Small intestine (tissue), 7 donors: ENCODE results near the gene ADAMTS5. TPM values are rescaled to one million over a fixed set of nuclear protein-coding genes. Genes with fewer than 3 reads are reported as not detected.

Source experiments
- DNase-seq, 2 donors: peaks; one replicate each; pipeline versions ENCODE4 v3.0.0 to v3.0.0-alpha.2; 2013
- FAIRE-seq: peaks from 2 replicates; lab custom pipeline; 2012; peaks lifted over from hg19 to GRCh38; lab: Jason Lieb, UNC
- H3K27ac ChIP-seq, 3 donors: one replicate each; pipeline ENCODE4 v1.5.1; 2013; ENCODE audit warnings: low read length in 2 of 3, mild to moderate bottlenecking in 2 of 3, control low read depth in 1 of 3, inconsistent platforms in 1 of 3, low read depth in 1 of 3, moderate library complexity in 1 of 3
- H3K27me3 ChIP-seq, 3 donors: one replicate each; pipeline ENCODE4 v1.6.1; 2013; ENCODE audit warnings: low read length in 3 of 3, inconsistent platforms in 1 of 3; ENCODE audit not compliant: control insufficient read depth in 3 of 3, insufficient read depth in 3 of 3
- H3K36me3 ChIP-seq, 3 donors: one replicate each; pipeline ENCODE4 v1.6.1; 2013; ENCODE audit warnings: low read length in 3 of 3, inconsistent platforms in 1 of 3, low read depth in 1 of 3, mild to moderate bottlenecking in 1 of 3, moderate library complexity in 1 of 3; ENCODE audit not compliant: control insufficient read depth in 3 of 3, insufficient read depth in 2 of 3
- H3K4me1 ChIP-seq, 3 donors: one replicate each; pipeline ENCODE4 v1.6.1; 2013; ENCODE audit warnings: low read length in 2 of 3, inconsistent platforms in 1 of 3, low read depth in 1 of 3, mild to moderate bottlenecking in 1 of 3, moderate library complexity in 1 of 3; ENCODE audit not compliant: control insufficient read depth in 3 of 3, insufficient read depth in 2 of 3
- H3K4me3 ChIP-seq, 3 donors: one replicate each; pipeline ENCODE4 v1.5.1; 2013; ENCODE audit warnings: low read length in 3 of 3, control low read depth in 1 of 3, inconsistent platforms in 1 of 3, low read depth in 1 of 3, mild to moderate bottlenecking in 1 of 3, moderate library complexity in 1 of 3
- H3K9me3 ChIP-seq, 2 donors: one replicate each; pipeline ENCODE4 v1.6.1; 2013; ENCODE audit warnings: low read depth in 1 of 2, low read length in 1 of 2; ENCODE audit not compliant: control insufficient read depth in 2 of 2, insufficient read depth in 1 of 2
- WGBS, 3 donors: extraction: QIAGEN DNeasy Blood & Tissue Kit; methylation state at CpG; one replicate each; pipeline ENCODE4 v1.1.7; 2013; 5-methylcytosine and 5-hydroxymethylcytosine counted together
- polyA plus RNA-seq, 4 donors: library from polyadenylated mRNA; stranded (reverse) in 3 of 4; unstranded in 1 of 4; fragments of 200-250 nt in 3 of 4; fragments of 120-200 nt in 1 of 4; gene quantifications; one replicate each; pipeline versions ENCODE4 v1.2.1 to v1.2.3, GENCODE V29; 2013
- donor health status: healthy with polysubstance abuse.
- donor health status: control.
- donor health status: control.
- donor health status: Bipolar disorder and iron deficiency.
- donor health status: healthy.

The ADAMTS5 gene
- polyA plus RNA-seq, 4 donors, result under 0.01 to 5.3 (median 2.3) TPM

DNA sequence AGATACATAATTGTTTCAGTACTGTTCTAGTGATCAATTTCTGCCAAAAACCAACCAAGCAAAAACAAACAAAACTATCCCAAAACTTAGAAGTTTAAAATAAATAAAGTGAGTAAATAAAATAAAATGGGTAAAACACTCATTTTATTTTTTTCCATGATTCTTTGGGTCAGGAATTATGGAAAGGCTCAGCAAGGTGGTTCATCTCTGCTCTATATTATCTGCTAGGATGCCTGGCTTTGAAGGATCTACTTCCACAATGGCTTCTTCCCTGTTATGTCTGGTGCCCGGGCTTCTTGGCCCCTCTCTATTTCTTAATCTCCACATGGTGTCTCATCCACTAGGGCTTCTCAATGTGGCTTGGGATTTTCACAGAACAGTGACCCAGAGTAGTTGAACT, 92.5 kb downstream of the ADAMTS5 start:
- Histone ChIP-seq H3K4me3 (no peak overlapping the region), H3K9me3 (peaks cover 0 to 8% of the 10 kb centered on the region in 2 donors), H3K4me1 (no peaks in the 10 kb centered on the region), H3K27ac (no peak overlapping the region), H3K27me3 (no peaks in the 10 kb centered on the region), H3K36me3 (no peaks in the 10 kb centered on the region)
- FAIRE-seq (no peak), DNase-seq (no peak)
- 83 to 88% (median 86%) methylated on average over 1 of the region's 1 CpG for WGBS, 3 donors

Other genes starting within 250 kb of the ADAMTS5 start
- gene ADAMTS1, start 121.7 kb downstream of the ADAMTS5 start, polyA plus RNA-seq, result 10 to 100 TPM in 2 of 4 donors, 1 to 10 TPM in 1, under 1 TPM in 1; 0.89 to 94.8 (median 11.3) TPM